ENCODE data around the gene MZT2A. TPM values are rescaled to one million over a fixed set of nuclear protein-coding genes. Genes with fewer than 3 reads are reported as not detected.
"Not testable (repeated sequence)": the region's sequence is repeated elsewhere in the genome, so short reads cannot be mapped to it uniquely, and the experiment has no call there.

Gene MZT2A
- polyA plus RNA-seq, 3 donors = 11.1 to 26.0 (median 13.6) TPM

DNA sequence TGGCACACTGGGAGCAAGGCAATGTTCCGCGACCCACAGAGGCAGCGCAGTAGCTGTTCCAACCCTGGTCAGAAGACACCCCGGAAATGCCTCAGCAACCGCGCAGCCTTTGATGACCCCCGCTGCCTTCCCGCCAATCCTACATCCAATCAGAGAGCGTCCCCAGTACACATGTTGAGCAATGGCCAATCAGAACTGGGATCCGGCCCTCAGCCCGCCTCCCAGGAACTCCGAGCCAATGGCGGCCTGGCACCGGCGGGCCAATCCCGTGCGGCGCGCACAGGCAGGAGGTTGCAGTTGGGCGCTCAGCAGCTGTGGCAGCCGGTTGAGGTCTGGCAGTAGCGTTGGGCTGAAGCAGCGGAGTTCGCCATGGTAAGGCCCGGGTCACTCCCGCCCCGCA lies 16.4 kb downstream of the MZT2A start, which contains the start of gene TUBA3D:
Gene TUBA3D (plus strand): TSS at position 289 of the 400 bp plus-strand sequence. CDS start 81 bp downstream, at position 370.
- peaks cover 4% of the 10 kb centered on the region for H3K4me1 Mint-ChIP-seq
- Histone ChIP-seq H3K27me3 (ENCODE audit: control insufficient read depth in 2 of 2, insufficient read depth in 2 of 2, low read length in 2 of 2) (no peaks in the 10 kb centered on the region), H3K79me2 (ENCODE audit: insufficient read depth, low read length) (no peaks in the 10 kb centered on the region), H3K4me1 (ENCODE audit: control insufficient read depth in 1 of 2, insufficient read depth in 2 of 2, low read length in 2 of 2) (no peaks in the 10 kb centered on the region), H3K36me3 (replicated peaks in 1 of 2; ENCODE audit: control insufficient read depth in 1 of 2, insufficient read depth in 2 of 2, low read length in 2 of 2) (no peaks in the 10 kb centered on the region), H4K20me1 (ENCODE audit: insufficient read depth, low read length) (no peaks in the 10 kb centered on the region), H3K9me3 (replicated peaks in 1 of 2; ENCODE audit: control insufficient read depth in 1 of 2, insufficient read depth in 1 of 2, low read length in 2 of 2) (peaks cover 0 to 15% of the 10 kb centered on the region in 2 donors), H3K4me3 (replicated peaks in 1 of 3; ENCODE audit: low read depth in 2 of 3, low read length in 3 of 3) (no peak within 1 kb of the TSS), H2AFZ (ENCODE audit: insufficient read depth, low read depth, low read length, poor library complexity, severe bottlenecking) (no peak within 1 kb of the TSS), H3K4me2 (replicated peaks; ENCODE audit: extremely low read depth, low read length, poor library complexity, severe bottlenecking) (no peak within 1 kb of the TSS), H3K27ac (ENCODE audit: low read depth in 1 of 2, low read length in 2 of 2) (no peak within 1 kb of the TSS), H3K9ac (ENCODE audit: insufficient read depth, low read length, poor library complexity, severe bottlenecking) (no peak within 1 kb of the TSS)
- intact Hi-C loops (cut with micrococcal nuclease) = no loop called here
- H3K27me3 Mint-ChIP-seq (ENCODE audit: low read depth in 3 of 3) = peaks cover 0 to 1% (median 0%) of the 10 kb centered on the region in 3 donors
- DNase-seq = no peak
- TF ChIP-seq, protein P1, sequence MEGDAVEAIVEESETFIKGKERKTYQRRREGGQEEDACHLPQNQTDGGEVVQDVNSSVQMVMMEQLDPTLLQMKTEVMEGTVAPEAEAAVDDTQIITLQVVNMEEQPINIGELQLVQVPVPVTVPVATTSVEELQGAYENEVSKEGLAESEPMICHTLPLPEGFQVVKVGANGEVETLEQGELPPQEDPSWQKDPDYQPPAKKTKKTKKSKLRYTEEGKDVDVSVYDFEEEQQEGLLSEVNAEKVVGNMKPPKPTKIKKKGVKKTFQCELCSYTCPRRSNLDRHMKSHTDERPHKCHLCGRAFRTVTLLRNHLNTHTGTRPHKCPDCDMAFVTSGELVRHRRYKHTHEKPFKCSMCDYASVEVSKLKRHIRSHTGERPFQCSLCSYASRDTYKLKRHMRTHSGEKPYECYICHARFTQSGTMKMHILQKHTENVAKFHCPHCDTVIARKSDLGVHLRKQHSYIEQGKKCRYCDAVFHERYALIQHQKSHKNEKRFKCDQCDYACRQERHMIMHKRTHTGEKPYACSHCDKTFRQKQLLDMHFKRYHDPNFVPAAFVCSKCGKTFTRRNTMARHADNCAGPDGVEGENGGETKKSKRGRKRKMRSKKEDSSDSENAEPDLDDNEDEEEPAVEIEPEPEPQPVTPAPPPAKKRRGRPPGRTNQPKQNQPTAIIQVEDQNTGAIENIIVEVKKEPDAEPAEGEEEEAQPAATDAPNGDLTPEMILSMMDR (IDR thresholded peaks at IDR 0.05) = no peak
- WGBS (ENCODE audit: insufficient coverage) = 93% methylated on average over 24 of the region's 27 CpGs
- H3K36me3 Mint-ChIP-seq = peaks cover 4 to 14% of the 10 kb centered on the region in 2 donors
- H3K9me3 Mint-ChIP-seq = peaks cover 6 to 17% (median 12%) of the 10 kb centered on the region in 7 donors
- no peak within 1 kb of the TSS for H3K27ac Mint-ChIP-seq
- H3K4me3 Mint-ChIP-seq = no peak within 1 kb of the TSS

DNA sequence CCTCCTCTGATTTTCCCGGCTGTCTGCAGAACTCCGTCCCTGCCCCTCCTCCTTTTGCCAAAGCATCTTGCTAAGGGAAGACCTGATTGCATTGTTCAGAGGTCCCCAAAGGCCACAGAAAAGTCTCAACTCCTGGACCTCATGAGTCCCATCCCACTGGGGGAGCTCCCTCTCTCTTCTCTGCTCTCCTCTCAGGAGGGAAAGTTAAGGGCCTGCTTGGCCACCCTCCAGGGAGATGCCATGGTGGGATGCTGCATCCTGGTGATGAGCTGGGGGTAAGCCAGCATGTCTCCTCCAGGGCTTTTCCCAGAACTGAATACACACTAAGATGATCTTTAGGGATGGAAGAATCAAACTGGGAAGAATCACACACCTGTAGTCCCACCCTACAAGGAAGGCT lies 18.9 kb downstream of the MZT2A start:
- intact Hi-C loops (cut with micrococcal nuclease) = not testable (repeated sequence)

DNA sequence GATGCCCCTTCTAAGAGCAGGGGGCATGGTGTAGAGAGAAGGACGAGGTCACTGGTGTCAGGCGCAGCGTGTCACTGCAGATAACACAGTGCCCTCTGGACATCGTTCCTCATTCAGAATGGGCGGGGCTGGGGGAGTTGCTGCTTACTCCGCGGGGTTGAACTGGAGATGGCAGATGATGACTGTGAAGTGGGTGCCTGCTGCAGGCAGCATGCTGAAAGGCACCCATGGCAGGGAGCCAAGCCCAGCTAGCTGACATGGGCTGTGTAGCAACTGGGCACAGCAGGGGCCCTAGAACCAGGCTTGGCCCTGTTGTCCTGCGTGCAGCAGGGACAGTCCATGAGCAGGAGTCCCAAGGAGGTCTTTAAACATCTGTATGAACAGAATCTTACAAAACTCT lies 20.6 kb downstream of the MZT2A start:
- intact Hi-C loops (cut with micrococcal nuclease); H3K27me3 Mint-ChIP-seq (ENCODE audit: low read depth in 3 of 3): not testable (repeated sequence)

More for the DNA sequence above, 18.9 kb downstream of the MZT2A start:
- no CpG with 5 or more reads among the region's 2 CpGs for WGBS (ENCODE audit: insufficient coverage)
- not testable (repeated sequence) for H4K20me1 ChIP-seq (ENCODE audit: insufficient read depth, low read length); H3K36me3 ChIP-seq (replicated peaks in 1 of 2; ENCODE audit: control insufficient read depth in 1 of 2, insufficient read depth in 2 of 2, low read length in 2 of 2); H3K27me3 ChIP-seq (ENCODE audit: control insufficient read depth in 2 of 2, insufficient read depth in 2 of 2, low read length in 2 of 2); DNase-seq; H3K4me1 ChIP-seq (ENCODE audit: control insufficient read depth in 1 of 2, insufficient read depth in 2 of 2, low read length in 2 of 2); H3K4me3 ChIP-seq (replicated peaks in 1 of 3; ENCODE audit: low read depth in 2 of 3, low read length in 3 of 3); H3K27ac Mint-ChIP-seq; H3K27ac ChIP-seq (ENCODE audit: low read depth in 1 of 2, low read length in 2 of 2); H3K79me2 ChIP-seq (ENCODE audit: insufficient read depth, low read length); H2AFZ ChIP-seq (ENCODE audit: insufficient read depth, low read depth, low read length, poor library complexity, severe bottlenecking); H3K4me3 Mint-ChIP-seq; H3K27me3 Mint-ChIP-seq (ENCODE audit: low read depth in 3 of 3); H3K4me1 Mint-ChIP-seq; H3K9ac ChIP-seq (ENCODE audit: insufficient read depth, low read length, poor library complexity, severe bottlenecking); H3K4me2 ChIP-seq (replicated peaks; ENCODE audit: extremely low read depth, low read length, poor library complexity, severe bottlenecking)
- Mint-ChIP-seq H3K36me3 (peaks cover 4 to 14% of the 10 kb centered on the region in 2 donors), H3K9me3 (peaks cover 6 to 16% (median 12%) of the 10 kb centered on the region in 7 donors)
- peaks cover 0 to 15% of the 10 kb centered on the region in 2 donors for H3K9me3 ChIP-seq (replicated peaks in 1 of 2; ENCODE audit: control insufficient read depth in 1 of 2, insufficient read depth in 1 of 2, low read length in 2 of 2)

DNA sequence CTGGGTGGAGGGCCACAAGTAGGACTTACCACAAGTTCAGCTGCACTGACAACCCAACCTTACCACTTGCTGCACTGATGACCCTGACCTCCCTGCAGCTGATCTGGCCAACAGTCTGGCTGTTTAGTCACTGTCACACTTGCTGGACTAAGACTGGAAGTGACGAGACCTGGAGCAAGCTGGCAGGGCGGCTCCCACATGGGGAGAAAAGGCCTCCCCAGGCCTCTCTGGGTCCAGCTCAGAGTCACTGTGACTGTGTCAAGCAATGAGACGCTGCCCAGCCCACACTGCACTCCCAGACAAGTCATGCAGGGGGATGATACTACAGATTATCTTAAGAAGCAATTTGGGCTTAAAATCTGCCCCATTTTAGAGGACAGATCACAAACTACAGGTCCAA lies 21.3 kb downstream of the MZT2A start:
- H3K4me3 ChIP-seq (replicated peaks in 1 of 3; ENCODE audit: low read depth in 2 of 3, low read length in 3 of 3); intact Hi-C loops (cut with micrococcal nuclease); H3K9me3 Mint-ChIP-seq; H3K27me3 ChIP-seq (ENCODE audit: control insufficient read depth in 2 of 2, insufficient read depth in 2 of 2, low read length in 2 of 2); H3K4me1 ChIP-seq (ENCODE audit: control insufficient read depth in 1 of 2, insufficient read depth in 2 of 2, low read length in 2 of 2); H3K9ac ChIP-seq (ENCODE audit: insufficient read depth, low read length, poor library complexity, severe bottlenecking); H3K36me3 Mint-ChIP-seq; H3K4me3 Mint-ChIP-seq; H3K9me3 ChIP-seq (replicated peaks in 1 of 2; ENCODE audit: control insufficient read depth in 1 of 2, insufficient read depth in 1 of 2, low read length in 2 of 2); DNase-seq; H3K79me2 ChIP-seq (ENCODE audit: insufficient read depth, low read length); H3K4me1 Mint-ChIP-seq; H3K4me2 ChIP-seq (replicated peaks; ENCODE audit: extremely low read depth, low read length, poor library complexity, severe bottlenecking); H3K27ac ChIP-seq (ENCODE audit: low read depth in 1 of 2, low read length in 2 of 2); H2AFZ ChIP-seq (ENCODE audit: insufficient read depth, low read depth, low read length, poor library complexity, severe bottlenecking); H3K27me3 Mint-ChIP-seq (ENCODE audit: low read depth in 3 of 3); H3K36me3 ChIP-seq (replicated peaks in 1 of 2; ENCODE audit: control insufficient read depth in 1 of 2, insufficient read depth in 2 of 2, low read length in 2 of 2); H4K20me1 ChIP-seq (ENCODE audit: insufficient read depth, low read length): not testable (repeated sequence)
- WGBS (ENCODE audit: insufficient coverage) = 80% methylated on average over 1 of the region's 3 CpGs
- peak overlapping the region in 1 of 7 donors; percentile 57 for H3K27ac Mint-ChIP-seq

More for the DNA sequence above, 20.6 kb downstream of the MZT2A start:
- H3K36me3 Mint-ChIP-seq = peaks cover 4 to 10% of the 10 kb centered on the region in 2 donors
- not testable (repeated sequence) for H3K79me2 ChIP-seq (ENCODE audit: insufficient read depth, low read length); H3K27me3 ChIP-seq (ENCODE audit: control insufficient read depth in 2 of 2, insufficient read depth in 2 of 2, low read length in 2 of 2); H3K9me3 ChIP-seq (replicated peaks in 1 of 2; ENCODE audit: control insufficient read depth in 1 of 2, insufficient read depth in 1 of 2, low read length in 2 of 2); H3K36me3 ChIP-seq (replicated peaks in 1 of 2; ENCODE audit: control insufficient read depth in 1 of 2, insufficient read depth in 2 of 2, low read length in 2 of 2); DNase-seq; H3K4me1 ChIP-seq (ENCODE audit: control insufficient read depth in 1 of 2, insufficient read depth in 2 of 2, low read length in 2 of 2); H3K4me3 ChIP-seq (replicated peaks in 1 of 3; ENCODE audit: low read depth in 2 of 3, low read length in 3 of 3); H3K27ac ChIP-seq (ENCODE audit: low read depth in 1 of 2, low read length in 2 of 2); H4K20me1 ChIP-seq (ENCODE audit: insufficient read depth, low read length); H3K9ac ChIP-seq (ENCODE audit: insufficient read depth, low read length, poor library complexity, severe bottlenecking); H3K27ac Mint-ChIP-seq; H3K4me2 ChIP-seq (replicated peaks; ENCODE audit: extremely low read depth, low read length, poor library complexity, severe bottlenecking); H2AFZ ChIP-seq (ENCODE audit: insufficient read depth, low read depth, low read length, poor library complexity, severe bottlenecking); H3K4me3 Mint-ChIP-seq; H3K4me1 Mint-ChIP-seq
- H3K9me3 Mint-ChIP-seq = peaks cover 3 to 10% (median 7%) of the 10 kb centered on the region in 7 donors
- no CpG with 5 or more reads among the region's 8 CpGs for WGBS (ENCODE audit: insufficient coverage)
